Smooth muscle cell (in vitro differentiated cells): Measurements from ENCODE around the gene HECTD1. TPM values are rescaled to one million over a fixed set of nuclear protein-coding genes. Genes with fewer than 3 reads are reported as not detected.
"Not testable (repeated sequence)": the region's sequence is repeated elsewhere in the genome, so short reads cannot be mapped to it uniquely, and the experiment has no call there.

Source experiments
- DNase-seq: peaks from one replicate; lab custom pipeline; 2025; ENCODE audit not compliant: unreplicated experiment; lab: John Stamatoyannopoulos, UW
- H2AFZ ChIP-seq: fragments of 200-600 bp; sonication (generic); 2 replicates; pipeline ENCODE4 v1.6.0; 2016; ENCODE audit warnings: antibody characterized with exemption, low read depth, mild to moderate bottlenecking
- H3F3A ChIP-seq: fragments of 200-600 bp; sonication (generic); 2 replicates; pipeline ENCODE4 v1.6.0; 2017; ENCODE audit warnings: antibody characterized with exemption, low read depth
- H3K27ac ChIP-seq: fragments of 200-600 bp; sonication (generic); 2 replicates; pipeline ENCODE4 v1.5.1; 2016; ENCODE audit warnings: low read depth, mild to moderate bottlenecking
- H3K27me3 ChIP-seq: fragments of 200-600 bp; sonication (generic); 2 replicates; pipeline ENCODE4 v1.6.1; 2016; ENCODE audit warnings: low read depth, mild to moderate bottlenecking
- H3K36me3 ChIP-seq: fragments of 200-600 bp; sonication (generic); 2 replicates; pipeline ENCODE4 v1.5.1; 2016; ENCODE audit warnings: low read depth
- H3K4me1 ChIP-seq: fragments of 200-600 bp; sonication (generic); 2 replicates; pipeline ENCODE4 v1.5.1; 2016; ENCODE audit warnings: low read depth
- H3K4me2 ChIP-seq: fragments of 200-600 bp; sonication (generic); 2 replicates; pipeline ENCODE4 v1.6.0; 2016; ENCODE audit warnings: mild to moderate bottlenecking
- H3K4me3 ChIP-seq: fragments of 200-600 bp; sonication (generic); 2 replicates; pipeline ENCODE4 v1.5.1; 2016; ENCODE audit warnings: mild to moderate bottlenecking
- H3K79me2 ChIP-seq: fragments of 200-600 bp; sonication (generic); 2 replicates; pipeline ENCODE4 v1.6.0; 2016; ENCODE audit warnings: low read depth, mild to moderate bottlenecking
- H3K9ac ChIP-seq: fragments of 200-600 bp; sonication (generic); 2 replicates; pipeline ENCODE4 v1.6.0; 2016; ENCODE audit warnings: low read depth
- H3K9me3 ChIP-seq: fragments of 200-600 bp; sonication (generic); replicated peaks from 2 replicates; pipeline ENCODE4 v1.5.1; 2016; ENCODE audit warnings: low read depth
- H4K20me1 ChIP-seq: fragments of 200-600 bp; sonication (generic); 2 replicates; pipeline ENCODE4 v1.6.0; 2016; ENCODE audit warnings: low read depth
- WGBS: methylation state at CpG from one replicate; pipeline ENCODE4 v1.1.7; 2016; ENCODE audit warnings: low lambda C conversion rate; 5-methylcytosine and 5-hydroxymethylcytosine counted together
- polyA plus RNA-seq: library from polyadenylated mRNA; unstranded; fragments of >200 nt; fragmentation: Nextera tagmentation; extraction: Ambion mirVana; gene quantifications from 2 replicates; pipeline ENCODE4 v1.2.1, GENCODE V29; 2016
- total RNA-seq: library from RNA; depleted of rRNA; stranded (reverse); fragments of >200 nt; gene quantifications from 2 replicates; pipeline ENCODE4 v1.2.3, GENCODE V29; 2014
- TF ChIP-seq, protein P1 (sequence below): fragments of 200-600 bp; sonication (generic); IDR thresholded peaks from 2 replicates; pipeline ENCODE4 v1.5.1; 2017; ENCODE audit warnings: borderline replicate concordance, mild to moderate bottlenecking, antibody characterized with exemption; ENCODE audit not compliant: insufficient read depth, poor library complexity, severe bottlenecking

HECTD1 gene
- total and polyA plus RNA-seq, 2 experiments from 2014 or later = 39.3 to 116 TPM

DNA sequence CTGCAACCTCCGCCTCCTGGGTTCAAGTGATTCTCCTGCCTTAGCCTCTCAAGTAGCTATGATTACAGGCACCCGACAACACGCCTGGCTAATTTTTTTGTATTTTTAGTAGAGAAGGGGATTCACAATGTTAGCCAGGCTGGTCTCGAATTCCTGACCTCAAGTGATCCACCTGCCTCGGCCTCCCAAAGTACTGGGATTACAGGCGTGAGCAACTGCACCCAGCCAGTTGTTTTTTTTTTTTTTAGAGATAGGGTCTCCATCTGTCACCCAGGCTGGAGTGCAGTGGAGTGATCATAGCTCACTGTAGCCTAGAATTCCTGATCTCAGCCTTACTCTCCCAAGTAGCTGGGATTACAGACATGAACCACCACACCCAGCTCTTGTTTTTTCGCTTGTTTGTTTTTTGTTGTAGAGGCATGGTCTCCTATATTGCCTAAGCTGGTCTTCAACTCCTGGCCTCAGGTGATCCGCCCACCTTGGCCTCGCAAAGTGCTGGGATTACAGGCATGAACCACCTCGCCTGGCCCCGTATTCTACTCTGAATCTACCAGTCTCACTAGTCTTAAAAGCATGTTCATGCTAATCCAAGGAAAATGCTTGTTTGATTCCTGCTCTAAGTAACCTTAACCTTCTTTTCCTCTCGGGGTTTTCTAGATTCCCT, 149.8 kb downstream of the HECTD1 start:
- Histone ChIP-seq H3K27me3 (no peaks in the 10 kb centered on the region), H2AFZ (no peak overlapping the region), H3K79me2 (no peaks in the 10 kb centered on the region), H3F3A (no peaks in the 10 kb centered on the region), H3K9me3 (no peaks in the 10 kb centered on the region), H4K20me1 (peaks cover 22% of the 10 kb centered on the region), H3K27ac (no peak overlapping the region), H3K4me2 (no peak overlapping the region), H3K9ac (no peak overlapping the region), H3K4me1 (peaks cover 19% of the 10 kb centered on the region), H3K36me3 (no peaks in the 10 kb centered on the region), H3K4me3 (no peak overlapping the region)
- DNase-seq = no peak
- 95% methylated on average over 12 of the region's 12 CpGs for WGBS
- TF ChIP-seq, protein P1, sequence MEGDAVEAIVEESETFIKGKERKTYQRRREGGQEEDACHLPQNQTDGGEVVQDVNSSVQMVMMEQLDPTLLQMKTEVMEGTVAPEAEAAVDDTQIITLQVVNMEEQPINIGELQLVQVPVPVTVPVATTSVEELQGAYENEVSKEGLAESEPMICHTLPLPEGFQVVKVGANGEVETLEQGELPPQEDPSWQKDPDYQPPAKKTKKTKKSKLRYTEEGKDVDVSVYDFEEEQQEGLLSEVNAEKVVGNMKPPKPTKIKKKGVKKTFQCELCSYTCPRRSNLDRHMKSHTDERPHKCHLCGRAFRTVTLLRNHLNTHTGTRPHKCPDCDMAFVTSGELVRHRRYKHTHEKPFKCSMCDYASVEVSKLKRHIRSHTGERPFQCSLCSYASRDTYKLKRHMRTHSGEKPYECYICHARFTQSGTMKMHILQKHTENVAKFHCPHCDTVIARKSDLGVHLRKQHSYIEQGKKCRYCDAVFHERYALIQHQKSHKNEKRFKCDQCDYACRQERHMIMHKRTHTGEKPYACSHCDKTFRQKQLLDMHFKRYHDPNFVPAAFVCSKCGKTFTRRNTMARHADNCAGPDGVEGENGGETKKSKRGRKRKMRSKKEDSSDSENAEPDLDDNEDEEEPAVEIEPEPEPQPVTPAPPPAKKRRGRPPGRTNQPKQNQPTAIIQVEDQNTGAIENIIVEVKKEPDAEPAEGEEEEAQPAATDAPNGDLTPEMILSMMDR = no peak

DNA sequence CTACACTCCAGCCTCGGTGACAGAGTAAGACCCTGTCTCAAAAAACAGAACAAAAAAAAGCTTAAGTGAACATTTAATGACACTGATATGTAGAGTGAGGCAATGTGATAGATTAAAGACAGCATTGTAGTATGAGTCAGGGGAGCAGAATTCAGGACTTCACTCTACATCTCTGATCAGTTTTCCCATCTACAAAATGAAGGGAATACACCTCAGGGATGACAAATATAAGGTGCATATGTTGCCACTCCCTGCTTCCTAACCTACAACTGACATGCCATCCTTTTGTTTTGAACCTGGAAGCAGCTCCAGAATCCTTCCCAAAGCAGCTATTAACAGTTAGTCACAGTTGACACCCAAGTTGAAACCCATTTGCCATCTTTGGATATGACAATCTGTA, 150.6 kb downstream of the HECTD1 start:
- no peaks in the 10 kb centered on the region for H3K9me3 ChIP-seq
- 75% methylated on average over 1 of the region's 1 CpG for WGBS
- H3F3A ChIP-seq = no peaks in the 10 kb centered on the region
- no peak for DNase-seq
- no peaks in the 10 kb centered on the region for H3K36me3 ChIP-seq
- TF ChIP-seq, protein P1 = no peak
- H3K4me2 ChIP-seq = no peak overlapping the region
- no peak overlapping the region for H3K9ac ChIP-seq
- H3K27ac ChIP-seq = no peak overlapping the region
- H3K79me2 ChIP-seq = no peaks in the 10 kb centered on the region
- H3K4me3 ChIP-seq = no peak overlapping the region
- H3K27me3 ChIP-seq = no peaks in the 10 kb centered on the region
- H3K4me1 ChIP-seq = peaks cover 19% of the 10 kb centered on the region
- H4K20me1 ChIP-seq = peaks cover 22% of the 10 kb centered on the region
- no peak overlapping the region for H2AFZ ChIP-seq

DNA sequence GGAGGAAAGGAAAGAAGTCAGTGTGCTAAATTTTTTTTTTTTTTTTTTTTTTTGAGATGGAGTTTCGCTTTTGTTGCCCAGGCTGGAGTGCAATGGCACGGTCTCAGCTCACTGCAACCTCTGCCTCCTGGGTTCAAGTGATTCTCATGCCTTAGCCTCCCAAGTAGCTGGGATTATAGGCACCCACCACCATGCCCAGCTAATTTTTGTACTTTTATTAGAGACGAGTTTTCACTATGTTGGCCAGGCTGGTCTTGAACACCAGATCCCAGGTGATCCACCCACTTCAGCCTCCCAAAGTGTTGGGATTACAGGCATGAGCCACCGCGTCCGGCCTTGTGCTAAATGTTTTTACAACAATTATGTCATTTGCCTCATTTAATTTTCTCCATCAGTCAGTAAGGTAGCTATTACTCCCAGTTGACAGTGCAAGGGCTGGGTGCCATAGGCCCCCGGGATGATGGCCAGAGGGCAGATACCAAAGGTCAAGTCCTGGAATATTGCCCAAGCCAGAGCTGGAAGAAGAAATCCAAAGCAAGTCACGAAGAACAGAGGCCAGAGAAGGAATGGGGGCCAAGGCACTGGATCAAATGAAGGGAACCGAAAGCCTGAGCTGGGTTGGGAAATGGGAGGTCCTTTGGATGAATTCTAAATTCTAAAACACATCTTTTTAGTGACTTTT, 154.5 kb downstream of the HECTD1 start:
- H3K36me3 ChIP-seq, H3K27me3 ChIP-seq, H3K9me3 ChIP-seq, H2AFZ ChIP-seq, H3K4me1 ChIP-seq, H3K4me2 ChIP-seq, H3K27ac ChIP-seq, H3F3A ChIP-seq, H3K4me3 ChIP-seq, H4K20me1 ChIP-seq, DNase-seq, H3K79me2 ChIP-seq, H3K9ac ChIP-seq: not testable (repeated sequence)
- WGBS = 97% methylated on average over 9 of the region's 9 CpGs

DNA sequence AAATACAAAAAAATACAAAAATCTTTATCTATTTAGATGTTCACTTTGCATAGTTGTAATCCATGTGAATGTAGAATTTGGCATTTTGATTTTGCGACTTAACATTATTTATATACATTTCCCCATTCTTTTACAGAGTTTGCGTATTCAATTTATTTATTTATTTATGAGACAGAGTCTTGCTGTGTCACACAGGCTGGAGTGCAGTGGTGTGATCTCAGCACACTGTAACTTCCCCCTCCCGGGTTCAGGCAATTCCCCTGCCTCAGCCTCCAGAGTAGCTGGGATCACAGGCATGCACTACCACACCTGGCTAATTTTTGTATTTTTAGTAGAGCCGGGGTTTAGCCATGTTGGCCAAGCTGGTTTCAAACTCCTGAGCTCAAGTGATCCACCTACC, 156.1 kb downstream of the HECTD1 start:
- Histone ChIP-seq H2AFZ (no peak overlapping the region), H3K4me2 (no peak overlapping the region), H3K36me3 (no peaks in the 10 kb centered on the region), H3K9ac (no peak overlapping the region), H3K27me3 (no peaks in the 10 kb centered on the region), H3K79me2 (no peaks in the 10 kb centered on the region), H3K4me3 (no peak overlapping the region), H3K27ac (no peak overlapping the region), H3K9me3 (no peaks in the 10 kb centered on the region), H4K20me1 (peaks cover 3% of the 10 kb centered on the region), H3F3A (no peaks in the 10 kb centered on the region), H3K4me1 (no peaks in the 10 kb centered on the region)
- DNase-seq = no peak
- 66% methylated on average over 4 of the region's 4 CpGs for WGBS
- TF ChIP-seq, protein P1 = no peak
